Liver (tissue), 9 donors: ENCODE measurements around the gene CDH4. TPM values are rescaled to one million over a fixed set of nuclear protein-coding genes. Genes with fewer than 3 reads are reported as not detected.

Experiments used
- DNase-seq: peaks from one replicate; pipeline ENCODE4 v3.0.0-alpha.2; 2017; ENCODE audit warnings: low spot score
- H3K27ac ChIP-seq, 2 donors: one replicate each; pipeline ENCODE4 v1.7.0; 2013; ENCODE audit warnings: inconsistent platforms in 2 of 2, low read length in 2 of 2, control low read depth in 1 of 2, low read depth in 1 of 2, mild to moderate bottlenecking in 1 of 2
- H3K27me3 ChIP-seq, 4 donors: one replicate each; pipeline versions ENCODE4 v1.6.1 to v1.7.0; 2013; ENCODE audit warnings: low read length in 3 of 4, inconsistent platforms in 1 of 4, mild to moderate bottlenecking in 1 of 4, moderate library complexity in 1 of 4; ENCODE audit not compliant: control insufficient read depth in 4 of 4, insufficient read depth in 4 of 4
- H3K36me3 ChIP-seq, 4 donors: one replicate each; pipeline versions ENCODE4 v1.6.1 to v1.7.0; 2013; ENCODE audit warnings: low read length in 3 of 4, mild to moderate bottlenecking in 3 of 4, low read depth in 1 of 4, moderate library complexity in 1 of 4; ENCODE audit not compliant: control insufficient read depth in 4 of 4, insufficient read depth in 3 of 4
- H3K4me1 ChIP-seq, 4 donors: one replicate each; pipeline versions ENCODE4 v1.6.1 to v1.7.0; 2013; ENCODE audit warnings: low read length in 3 of 4, mild to moderate bottlenecking in 3 of 4, moderate library complexity in 1 of 4; ENCODE audit not compliant: control insufficient read depth in 4 of 4, insufficient read depth in 4 of 4
- H3K4me3 ChIP-seq, 3 donors: one replicate each; pipeline versions ENCODE4 v1.6.1 to v1.7.0; 2013; ENCODE audit warnings: low read length in 3 of 3, control low read depth in 1 of 3, low read depth in 1 of 3, mild to moderate bottlenecking in 1 of 3
- H3K9ac ChIP-seq, 2 donors: one replicate each; pipeline ENCODE4 v1.7.0; 2013; ENCODE audit warnings: low read length in 2 of 2, mild to moderate bottlenecking in 2 of 2, moderate library complexity in 2 of 2, control low read depth in 1 of 2, low read depth in 1 of 2
- H3K9me3 ChIP-seq, 4 donors: one replicate each; pipeline versions ENCODE4 v1.6.1 to v1.7.0; 2013; ENCODE audit warnings: low read length in 3 of 4; ENCODE audit not compliant: control insufficient read depth in 4 of 4
- CTCF ChIP-seq: fragments of 150-350 bp; IDR thresholded peaks from 2 replicates; pipeline ENCODE4 v1.5.1; 2017; ENCODE audit warnings: improper control_type of control experiment, low read depth, low read length; ENCODE audit not compliant: missing input control
- FOXA1 ChIP-seq: IDR thresholded peaks from 2 replicates; pipeline ENCODE4 v1.6.1; 2016; ENCODE audit warnings: antibody characterized with exemption
- FOXA2 ChIP-seq: IDR thresholded peaks from 2 replicates; pipeline ENCODE4 v1.6.1; 2016; ENCODE audit warnings: antibody characterized with exemption
- GABPA ChIP-seq, 2 donors: IDR thresholded peaks in 1 of 2; conservative IDR thresholded peaks in 1 of 2; 2 replicates each; pipeline ENCODE4 v1.6.1; 2016; ENCODE audit warnings: antibody characterized with exemption in 2 of 2, mild to moderate bottlenecking in 1 of 2, moderate library complexity in 1 of 2
- HNF4A ChIP-seq, 2 donors: conservative IDR thresholded peaks; 2 replicates each; pipeline ENCODE4 v1.6.1; 2016; ENCODE audit warnings: antibody characterized with exemption in 2 of 2, mild to moderate bottlenecking in 2 of 2
- HNF4G ChIP-seq: IDR thresholded peaks from 2 replicates; pipeline ENCODE4 v1.6.1; 2016; ENCODE audit warnings: antibody characterized with exemption
- JUND ChIP-seq, 2 donors: IDR thresholded peaks; 2 replicates each; pipeline ENCODE4 v1.6.1; 2016; ENCODE audit warnings: antibody characterized with exemption in 2 of 2
- REST ChIP-seq: IDR thresholded peaks from 2 replicates; pipeline ENCODE4 v1.6.1; 2016; ENCODE audit warnings: antibody characterized with exemption, mild to moderate bottlenecking
- TAF1 ChIP-seq: conservative IDR thresholded peaks from 2 replicates; pipeline ENCODE4 v1.6.1; 2016; ENCODE audit warnings: antibody characterized with exemption, mild to moderate bottlenecking
- WGBS: extraction: QIAGEN DNeasy Blood & Tissue Kit; methylation state at CpG from one replicate; pipeline ENCODE4 v1.1.7; 2013; 5-methylcytosine and 5-hydroxymethylcytosine counted together
- polyA plus RNA-seq, 2 donors: library from polyadenylated mRNA; stranded (reverse) in 1 of 2; unstranded in 1 of 2; fragments of 200-250 nt in 1 of 2; fragments of >200 nt in 1 of 2; fragmentation: Nextera tagmentation in 1 of 2; extraction: Ambion mirVana in 1 of 2; gene quantifications; one replicate each; pipeline versions ENCODE4 v1.2.1 to v1.2.3, GENCODE V29; 2013 to 2015
- total RNA-seq, 2 donors: library from RNA; depleted of rRNA; stranded (reverse); fragments of >200 nt; gene quantifications; one replicate each; pipeline ENCODE4 v1.2.3, GENCODE V29; 2014
- donor health status: healthy.
- donor health status: healthy.
- donor health status: healthy.
- donor health status: healthy.
- donor health status: healthy.

The CDH4 gene
- total and polyA plus RNA-seq, 4 donors = 0.03 to 0.25 (median 0.19) TPM; not detected in 1

GRCh38 chr20:61593516-61593915 lies 341.5 kb downstream of the CDH4 start:
- Histone ChIP-seq H3K36me3 (no peaks in the 10 kb centered on the region), H3K9me3 (peaks cover 0 to 20% (median 3%) of the 10 kb centered on the region in 4 donors), H3K9ac (no peak overlapping the region), H3K4me3 (no peak overlapping the region), H3K4me1 (no peaks in the 10 kb centered on the region), H3K27ac (no peak overlapping the region), H3K27me3 (no peaks in the 10 kb centered on the region)
- TF ChIP-seq HNF4A (conservative IDR thresholded peaks at IDR 0.05) = no peak
- no peak for TF ChIP-seq REST
- TF ChIP-seq FOXA1 = no peak
- no peak for TF ChIP-seq CTCF
- no peak for TF ChIP-seq JUND (IDR thresholded peaks at IDR 0.05)
- 78% methylated on average over 7 of the region's 7 CpGs for WGBS
- no peak for DNase-seq

- Histone ChIP-seq H3K9ac (no peak overlapping the region), H3K9me3 (peaks cover 0 to 20% (median 3%) of the 10 kb centered on the region in 4 donors), H3K4me1 (no peaks in the 10 kb centered on the region), H3K4me3 (no peak overlapping the region), H3K36me3 (no peaks in the 10 kb centered on the region), H3K27me3 (no peaks in the 10 kb centered on the region), H3K27ac (no peak overlapping the region)
- no peak for DNase-seq
- WGBS = 75% methylated on average over 8 of the region's 8 CpGs
- TF ChIP-seq HNF4G = no peak
Observed at GRCh38 chr20:61594198-61594597, 342.1 kb downstream of the CDH4 start.

GRCh38 chr20:61595216-61595615 lies 343.2 kb downstream of the CDH4 start:
- no peaks in the 10 kb centered on the region for H3K27me3 ChIP-seq
- peaks cover 0 to 20% (median 3%) of the 10 kb centered on the region in 4 donors for H3K9me3 ChIP-seq
- TF ChIP-seq JUND (IDR thresholded peaks at IDR 0.05) (no peak), FOXA2 (no peak), TAF1 (no peak), GABPA (IDR thresholded peaks at IDR 0.05 in 1 of 2, conservative IDR thresholded peaks at IDR 0.05 in 1 of 2) (no peak)
- no peak overlapping the region for H3K4me3 ChIP-seq
- H3K4me1 ChIP-seq = no peaks in the 10 kb centered on the region
- 83% methylated on average over 13 of the region's 13 CpGs for WGBS
- no peaks in the 10 kb centered on the region for H3K36me3 ChIP-seq
- no peak overlapping the region for H3K27ac ChIP-seq
- no peak overlapping the region for H3K9ac ChIP-seq
- no peak for DNase-seq
